GM18868 (cell line): ENCODE data around the gene FAM20B.
"Not testable (repeated sequence)": the region's sequence is repeated elsewhere in the genome, so short reads cannot be mapped to it uniquely, and the experiment has no call there.

Experiments used
- ATAC-seq: cut with Tn5 transposase; IDR thresholded peaks from one replicate; pipeline ENCODE4 v1.9.1; 2021; ENCODE audit warnings: mild to moderate bottlenecking, moderate library complexity; ENCODE audit not compliant: unreplicated experiment

The FAM20B gene

DNA sequence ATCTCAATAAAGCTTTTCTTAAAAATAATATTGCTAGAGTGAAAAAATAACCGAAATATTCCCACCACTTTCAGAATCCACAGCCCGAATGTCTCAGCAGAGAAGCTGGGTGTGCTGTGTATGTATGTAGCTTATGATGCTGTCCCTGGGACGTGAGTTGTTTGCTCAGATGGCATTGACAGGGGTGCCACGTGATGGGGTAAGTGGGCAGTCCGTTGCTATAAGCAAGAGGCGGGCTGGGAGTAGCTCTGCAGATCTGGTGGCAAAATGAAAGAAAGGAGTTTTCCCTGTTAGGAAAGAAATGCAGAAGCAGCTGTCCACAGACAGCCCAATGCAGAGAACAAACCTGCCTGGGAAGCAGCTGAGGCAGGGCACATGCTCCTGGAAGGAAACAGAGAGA lies 3.8 kb upstream of the FAM20B start:
- no peak for ATAC-seq

DNA sequence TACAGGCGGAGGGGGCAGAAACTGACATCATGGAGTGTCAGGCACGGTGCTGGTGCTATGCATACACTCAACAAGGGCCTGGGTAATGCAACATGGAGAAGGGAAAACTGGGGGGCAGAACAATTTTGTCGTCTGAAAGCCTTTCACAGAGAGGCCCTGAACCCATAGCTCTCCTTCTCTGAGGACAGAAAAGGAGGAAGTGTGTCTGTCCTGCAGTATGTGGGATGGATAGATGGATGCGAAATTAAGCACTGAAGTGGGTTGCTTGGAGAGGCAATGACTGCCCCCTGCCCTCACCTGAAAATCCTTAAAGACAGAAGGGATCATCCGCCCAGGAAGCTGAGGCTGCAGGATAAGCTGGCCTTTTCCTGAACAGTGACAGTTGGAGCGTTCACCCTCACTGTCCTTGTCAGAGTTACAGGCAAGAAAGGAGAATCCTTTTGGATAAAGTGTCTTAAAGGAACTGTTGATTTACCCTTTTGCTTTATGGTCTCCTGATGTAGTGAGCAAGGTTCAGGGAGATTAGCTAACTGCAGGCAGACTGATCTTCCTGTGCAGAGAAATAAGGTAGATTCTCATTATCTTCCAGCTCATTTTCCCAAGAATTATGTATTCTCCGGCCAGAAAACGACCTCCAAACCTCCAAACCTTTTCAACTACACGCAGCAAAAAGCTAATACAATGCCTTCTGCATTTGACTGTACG lies 1.6 kb upstream of the FAM20B start:
- ATAC-seq = no peak

DNA sequence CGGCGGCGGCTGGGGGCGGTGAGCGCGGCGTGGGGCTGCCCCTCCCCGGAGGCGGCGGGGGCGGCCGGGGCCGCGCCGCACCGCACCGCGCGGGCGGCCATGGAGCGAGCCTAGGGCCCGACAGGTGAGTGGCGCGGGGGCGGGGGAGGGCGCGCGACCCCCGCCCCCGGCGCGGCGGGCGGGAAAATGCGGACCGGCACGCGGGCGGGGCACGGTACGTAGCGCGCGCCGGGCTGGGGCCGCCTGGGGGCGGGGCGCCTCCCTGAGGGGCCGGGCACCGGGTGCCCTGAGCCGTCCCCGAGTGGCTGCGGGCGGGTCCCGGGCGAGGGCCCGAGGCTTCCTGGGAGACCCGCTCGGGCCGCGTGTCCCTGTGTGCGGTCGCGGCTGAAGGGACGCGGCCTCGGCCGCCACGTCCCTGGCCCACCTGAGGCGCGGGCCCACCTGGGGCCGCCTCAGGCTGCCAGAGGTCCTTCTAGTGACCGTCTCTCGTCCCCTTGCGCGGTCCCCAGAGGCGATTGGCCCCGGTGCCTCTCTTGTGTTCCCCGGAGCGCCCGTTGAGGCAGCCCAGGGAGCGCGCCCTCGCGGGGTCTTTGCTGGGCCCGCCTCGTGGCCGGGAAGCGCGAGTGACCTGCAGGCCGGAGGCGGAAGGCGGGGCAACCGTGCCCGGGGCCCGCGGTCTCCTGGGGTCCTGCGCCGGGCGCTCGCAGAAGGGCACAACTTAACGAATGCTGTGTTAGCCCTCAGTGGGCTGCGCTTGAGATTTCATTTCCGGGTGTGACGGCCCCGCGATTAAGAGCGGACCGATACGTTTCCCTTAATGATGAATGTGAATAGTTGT lies 500 bp downstream of the FAM20B start:
- ATAC-seq = peak; percentile 69

DNA sequence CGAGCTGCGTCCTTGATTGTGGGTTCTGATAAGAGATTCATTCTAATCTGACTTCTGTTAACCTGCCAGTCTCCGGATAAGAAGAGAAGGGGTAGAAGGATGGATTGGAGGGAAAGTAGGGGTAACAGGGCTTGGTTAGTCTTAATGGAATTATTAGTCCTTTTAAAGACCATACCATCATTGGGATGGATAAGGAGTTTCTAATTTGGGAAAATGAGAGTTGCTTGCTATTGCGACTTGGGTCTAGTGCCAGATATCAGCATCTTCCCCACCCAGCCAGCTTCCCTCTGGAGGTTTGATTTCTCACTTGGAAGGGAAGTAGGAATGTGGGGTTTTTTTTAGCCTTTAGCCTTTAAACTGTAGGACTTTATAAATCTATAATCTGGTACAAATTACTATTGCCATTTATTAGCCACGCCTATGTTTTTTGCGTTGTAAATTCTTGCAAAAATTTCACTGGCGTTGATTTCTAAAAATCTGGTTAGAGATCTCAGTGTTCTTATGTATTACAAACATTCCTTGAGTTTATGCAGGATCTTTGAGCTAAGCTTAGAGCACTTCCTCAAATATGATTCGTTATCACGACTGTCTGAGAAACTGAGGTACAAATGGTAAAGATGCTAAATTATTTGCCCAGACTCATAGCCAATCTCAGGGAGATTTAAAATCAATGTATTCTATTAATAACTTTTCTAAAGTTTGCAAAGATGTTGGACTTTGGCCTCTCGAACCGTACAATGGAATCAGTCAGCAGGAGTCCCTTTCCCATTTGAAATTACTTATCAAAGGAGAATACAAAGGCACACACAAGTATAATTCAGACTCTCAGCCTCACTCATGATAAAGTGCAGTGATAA lies 1.3 kb downstream of the FAM20B start:
- no peak for ATAC-seq

DNA sequence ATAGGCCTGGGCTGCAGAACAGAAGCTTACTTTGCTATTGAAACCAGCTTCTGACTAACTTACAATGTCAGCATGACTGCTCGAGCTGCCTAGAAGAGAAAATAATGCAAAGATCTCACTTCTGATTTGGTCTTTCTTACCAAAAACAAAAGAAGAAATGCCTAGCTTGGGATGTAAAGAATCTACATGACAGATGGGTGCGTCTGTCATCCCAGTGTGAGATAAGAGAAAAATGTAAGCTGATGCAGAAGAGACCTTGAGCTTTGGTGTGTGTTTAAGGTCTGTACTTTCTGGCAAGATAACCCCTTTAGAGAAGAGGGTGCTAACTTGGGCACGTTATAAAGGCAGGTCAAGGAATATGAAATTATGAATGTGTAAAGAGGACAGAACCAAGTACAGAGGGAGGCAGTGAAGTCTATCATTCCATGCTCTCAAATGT lies 3.6 kb downstream of the FAM20B start:
- no peak for ATAC-seq

DNA sequence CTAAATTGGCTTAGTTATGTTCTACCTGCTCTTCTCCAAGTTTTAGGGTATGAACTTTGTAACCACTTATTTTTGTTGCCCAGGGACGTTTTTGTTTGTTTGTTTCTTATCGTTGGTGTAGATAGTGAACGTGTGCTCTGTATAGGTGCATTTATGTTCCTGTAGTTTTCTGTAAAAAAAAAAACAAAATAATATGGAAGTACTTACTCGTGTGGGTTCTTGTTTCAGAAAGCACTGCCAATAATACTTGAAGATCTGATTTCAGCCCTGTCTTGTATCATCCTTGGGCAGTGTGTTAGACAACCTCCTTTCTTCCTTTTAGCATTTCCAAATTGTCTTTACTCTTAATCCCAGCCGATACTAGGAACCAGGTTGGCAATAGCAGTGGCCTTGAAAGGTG lies 4.4 kb downstream of the FAM20B start:
- no peak for ATAC-seq

DNA sequence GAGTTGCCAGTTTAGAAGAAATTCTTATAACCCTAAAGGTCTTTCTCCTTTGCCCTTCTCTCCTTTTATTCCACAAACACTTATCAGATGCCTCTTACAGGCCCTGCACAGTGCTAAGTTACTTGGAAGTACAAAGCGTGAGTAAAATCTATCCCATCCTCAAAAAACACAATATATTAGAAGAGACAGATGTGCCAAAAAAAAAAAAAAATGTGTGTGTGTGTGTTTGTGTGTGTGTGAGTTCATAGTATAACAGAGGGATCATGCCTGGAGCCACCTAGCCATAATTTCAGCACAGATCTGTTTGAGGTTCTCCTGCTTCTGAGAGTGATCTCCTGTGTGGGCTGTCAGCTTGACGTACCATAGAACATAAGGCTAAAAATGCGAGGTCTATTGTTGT lies 5.0 kb downstream of the FAM20B start:
- ATAC-seq = no peak

DNA sequence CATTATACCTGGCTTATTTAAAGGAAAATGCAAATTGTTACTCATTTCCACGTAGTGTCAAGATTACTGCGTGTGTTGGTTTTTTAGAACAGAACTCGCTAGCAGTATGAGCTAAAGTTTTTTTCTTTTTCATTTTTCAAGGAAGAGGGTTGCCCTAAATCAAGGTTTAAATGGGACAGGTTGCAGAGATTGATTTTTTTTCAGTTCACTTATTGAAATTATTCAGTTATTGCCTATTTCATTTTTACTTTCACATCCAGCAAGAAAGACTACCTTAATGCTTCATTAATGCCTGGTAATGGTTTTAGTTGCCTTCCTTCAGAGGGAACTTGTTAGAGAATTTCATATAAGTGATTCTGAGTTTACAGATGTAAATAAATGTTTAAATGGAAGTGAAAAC lies 5.6 kb downstream of the FAM20B start:
- no peak for ATAC-seq

DNA sequence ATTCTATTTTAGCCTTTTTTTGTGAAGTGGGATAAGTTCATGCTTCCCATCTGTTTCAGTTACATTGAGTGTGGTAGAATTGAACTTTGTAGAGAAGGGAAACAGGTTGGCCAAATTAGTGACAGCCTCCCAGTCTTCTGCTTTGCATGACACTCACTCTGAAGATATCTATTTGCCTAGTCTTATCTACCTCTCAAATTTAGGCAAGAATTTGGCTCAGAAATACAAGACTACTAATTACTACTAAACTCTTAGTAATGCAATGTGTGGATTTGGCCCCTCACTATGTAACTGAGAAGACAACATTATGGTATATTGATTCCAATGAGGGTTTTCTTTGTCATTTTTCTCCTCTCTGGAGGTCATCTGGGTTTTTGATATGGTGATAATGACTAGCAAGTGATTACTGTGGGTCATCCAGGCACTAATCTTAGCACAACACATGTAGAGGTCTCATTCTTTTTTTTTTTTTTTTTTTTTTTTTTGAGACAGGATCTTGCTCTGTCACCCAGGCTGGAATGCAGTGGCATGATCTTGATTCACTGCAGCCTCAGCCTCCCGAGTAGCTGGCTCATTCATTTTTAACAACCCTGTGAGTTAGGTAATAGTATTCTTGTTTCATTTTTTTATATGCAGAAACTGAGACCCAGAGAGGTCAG lies 6.3 kb downstream of the FAM20B start:
- ATAC-seq = no peak

DNA sequence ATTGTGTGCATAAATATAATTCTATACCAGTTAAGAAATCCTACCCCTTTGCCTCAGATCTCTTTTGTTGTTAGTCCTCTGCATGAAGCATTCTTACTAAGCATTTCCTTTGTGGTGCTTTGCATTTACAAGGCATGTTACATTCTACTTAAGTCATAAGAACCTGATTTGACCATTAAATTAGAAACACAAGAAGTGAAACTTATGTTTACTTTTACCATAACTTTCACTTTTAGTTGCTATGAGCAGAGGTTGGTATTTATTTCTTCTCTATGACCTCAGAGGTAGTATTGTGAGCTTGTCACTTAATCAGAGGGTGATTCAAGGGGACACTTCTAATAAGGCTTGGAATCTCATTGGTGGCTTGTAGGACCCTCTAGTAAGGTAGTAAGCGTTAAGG lies 9.0 kb downstream of the FAM20B start:
- peak; percentile 87 for ATAC-seq

DNA sequence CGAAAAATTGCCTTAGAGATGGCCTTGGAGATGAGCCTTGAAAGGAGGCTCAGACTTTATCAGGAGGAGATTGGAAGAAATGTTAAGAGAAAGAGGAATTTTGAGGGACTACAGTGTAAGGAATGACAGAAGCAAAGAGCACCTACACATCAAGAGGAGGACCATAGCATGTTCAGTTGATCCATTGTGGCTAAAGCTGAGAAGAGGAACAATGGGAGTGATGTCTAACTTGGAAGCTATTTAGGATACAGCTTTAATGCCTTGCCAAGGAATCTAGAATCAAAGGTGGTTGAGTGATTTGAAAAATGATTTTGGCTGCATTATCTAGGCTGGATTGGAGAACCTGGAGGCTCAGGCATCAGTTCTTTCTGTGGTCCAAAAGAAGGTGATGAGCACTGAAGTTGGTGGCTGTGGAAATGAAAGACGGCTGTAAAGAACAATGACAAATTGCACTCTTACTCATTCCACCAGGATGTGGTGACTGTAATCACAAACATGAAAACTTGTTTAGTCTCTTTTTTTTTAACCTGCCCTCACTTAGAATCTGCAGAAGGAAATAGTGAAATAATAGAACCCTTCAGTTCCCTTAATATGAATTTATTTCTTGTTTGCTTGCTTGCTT lies 11.3 kb downstream of the FAM20B start:
- peak; percentile 50 for ATAC-seq

DNA sequence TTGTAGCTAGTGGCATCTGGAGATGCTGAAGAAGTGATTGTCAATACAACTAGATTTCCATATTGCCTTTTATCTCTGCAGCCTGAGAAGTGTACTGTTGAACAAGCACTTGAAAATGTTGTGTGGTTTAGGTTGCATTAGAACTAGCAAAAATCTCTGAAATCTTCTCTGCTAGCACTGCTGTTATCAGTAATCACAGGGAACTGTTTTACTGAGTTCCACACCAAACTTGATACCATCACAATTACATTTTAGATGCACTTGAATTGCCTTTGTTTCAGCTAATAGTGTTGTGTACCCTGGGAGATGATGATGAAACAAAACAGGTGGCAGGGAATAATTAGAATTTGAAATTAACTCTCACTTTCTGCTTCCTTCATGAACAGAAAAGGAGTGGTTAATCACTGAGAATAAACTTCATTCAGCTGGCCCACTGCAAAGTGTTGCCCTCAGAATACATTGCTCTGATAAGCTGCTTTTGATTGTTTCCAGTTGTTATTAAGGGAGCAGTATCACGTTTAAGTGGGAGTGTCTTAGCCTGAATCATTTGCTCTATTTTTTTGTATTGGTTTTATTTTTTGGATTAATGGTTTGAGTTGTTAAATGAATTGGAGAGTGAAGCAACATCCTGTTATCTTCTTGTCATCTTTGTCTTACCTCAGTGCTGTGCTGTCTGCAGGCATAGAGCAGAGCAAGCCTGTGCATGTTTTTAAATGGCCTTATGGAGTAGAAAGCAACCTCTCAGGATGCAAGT lies 13.0 kb downstream of the FAM20B start:
- no peak for ATAC-seq

DNA sequence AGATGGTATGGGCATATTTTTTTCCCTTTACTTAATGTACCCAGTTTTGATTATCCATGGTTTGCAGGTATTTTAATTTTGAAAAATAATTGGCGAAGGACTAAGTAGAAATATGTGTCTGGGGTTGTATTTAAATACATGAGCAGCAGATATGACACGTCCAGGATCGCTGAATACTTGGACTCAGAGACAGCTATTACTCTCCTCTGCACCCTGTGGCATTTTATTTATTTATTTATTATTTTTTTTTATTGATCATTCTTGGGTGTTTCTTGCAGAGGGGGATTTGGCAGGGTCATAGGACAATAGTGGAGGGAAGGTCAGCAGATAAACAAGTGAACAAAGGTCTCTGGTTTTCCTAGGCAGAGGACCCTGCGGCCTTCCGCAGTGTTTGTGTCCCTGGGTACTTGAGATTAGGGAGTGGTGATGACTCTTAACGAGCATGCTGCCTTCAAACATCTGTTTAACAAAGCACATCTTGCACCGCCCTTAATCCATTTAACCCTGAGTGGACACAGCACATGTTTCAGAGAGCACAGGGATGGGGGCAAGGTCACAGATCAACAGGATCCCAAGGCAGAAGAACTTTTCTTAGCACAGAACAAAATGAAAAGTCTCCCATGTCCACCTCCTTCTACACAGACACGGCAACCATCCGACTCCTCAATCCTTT lies 13.9 kb downstream of the FAM20B start:
- ATAC-seq = not testable (repeated sequence)

DNA sequence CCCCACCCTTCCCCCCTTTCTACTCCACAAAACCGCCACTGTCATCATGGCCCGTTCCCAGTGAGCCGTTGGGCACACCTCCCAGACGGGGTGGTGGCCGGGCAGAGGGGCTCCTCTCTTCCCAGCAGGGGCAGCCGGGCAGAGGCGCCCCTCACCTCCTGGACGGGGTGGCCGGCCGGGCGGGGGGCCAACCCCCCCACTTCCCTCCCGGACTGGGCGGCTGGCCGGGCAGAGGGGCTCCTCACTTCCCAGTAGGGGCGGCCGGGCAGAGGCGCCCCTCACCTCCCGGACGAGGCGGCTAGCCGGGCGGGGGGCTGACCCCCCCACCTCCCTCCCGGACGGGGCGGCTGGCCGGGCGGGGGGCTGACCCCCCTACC lies 14.5 kb downstream of the FAM20B start:
- ATAC-seq = not testable (repeated sequence)

DNA sequence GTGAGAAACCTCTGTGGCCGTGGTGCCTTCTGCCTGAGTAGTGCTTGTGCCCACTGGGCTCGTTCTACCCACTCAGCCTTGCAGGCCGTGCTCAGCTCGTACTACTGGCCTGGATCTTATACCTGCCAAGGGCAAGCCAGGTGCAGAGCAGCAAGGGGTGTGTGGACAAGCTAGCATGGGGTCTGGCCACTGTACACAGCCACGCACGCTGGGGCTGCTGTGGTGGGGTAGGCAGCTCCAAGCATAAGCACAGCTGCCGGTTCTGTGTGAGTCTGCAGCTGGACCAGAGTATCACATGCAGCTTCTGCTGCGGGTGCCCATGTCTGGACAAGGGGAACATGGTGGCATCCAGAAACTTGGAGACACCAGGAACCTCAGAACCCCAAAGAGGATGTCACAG lies 16.4 kb downstream of the FAM20B start:
- ATAC-seq = no peak

DNA sequence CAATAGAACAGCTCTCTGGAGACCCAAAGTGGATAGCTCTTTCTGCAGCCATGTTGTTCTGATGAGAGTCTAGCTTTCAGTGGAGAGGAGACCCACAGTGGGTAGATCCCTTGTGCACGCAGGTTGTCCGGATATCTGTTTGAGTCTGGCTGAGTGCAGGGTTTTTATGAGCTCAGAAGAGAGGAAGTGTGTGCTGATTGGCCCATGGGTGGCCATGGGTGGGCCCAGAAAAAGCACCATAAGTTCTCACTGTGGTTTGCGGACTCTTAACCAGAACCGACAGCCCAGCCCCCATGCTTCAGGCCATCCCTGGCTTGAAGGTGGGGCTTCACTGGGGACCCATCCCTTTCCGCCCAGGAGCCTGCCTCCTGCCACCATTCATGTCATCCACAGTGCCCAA lies 17.0 kb downstream of the FAM20B start:
- no peak for ATAC-seq

DNA sequence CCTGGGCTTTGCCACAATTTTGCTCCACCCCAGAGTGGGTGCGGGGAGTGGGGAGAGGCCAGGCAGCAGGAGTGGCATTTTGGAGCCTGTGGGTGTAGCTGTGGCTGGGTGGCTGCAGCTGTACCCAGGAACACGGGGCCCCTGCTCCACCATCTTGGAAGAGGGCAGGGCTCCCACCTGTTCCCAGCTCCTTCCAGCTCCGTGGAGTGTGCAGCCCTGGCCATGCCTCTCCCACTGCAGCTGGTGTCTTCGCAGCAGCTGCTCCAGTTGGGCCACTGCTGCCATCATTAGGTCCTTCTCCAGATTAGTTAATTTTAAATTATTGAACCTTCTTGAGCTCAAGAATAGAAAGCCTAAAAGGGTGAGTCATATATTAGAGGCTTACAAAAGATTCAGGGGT lies 17.6 kb downstream of the FAM20B start:
- no peak for ATAC-seq

DNA sequence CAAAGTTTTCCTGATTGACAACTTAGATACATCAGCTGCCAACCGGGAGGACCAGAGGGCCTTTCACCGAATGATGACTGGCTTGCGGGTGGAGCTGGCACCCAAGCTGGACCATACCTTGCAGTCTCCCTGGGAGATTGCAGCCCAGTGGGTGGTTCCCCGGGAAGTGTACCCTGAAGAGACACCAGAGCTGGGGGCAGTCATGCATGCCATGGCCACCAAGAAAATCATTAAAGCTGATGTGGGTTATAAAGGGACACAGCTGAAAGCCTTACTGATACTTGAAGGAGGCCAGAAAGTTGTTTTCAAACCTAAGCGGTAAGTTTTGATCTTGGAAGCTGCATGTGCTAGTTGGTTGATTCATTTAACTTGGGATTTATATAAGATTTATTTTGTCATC lies 18.2 kb downstream of the FAM20B start:
- ATAC-seq = no peak
